MM.1S (cell line): Measurements from ENCODE around the gene YPEL2.

Experiments
- CTCF ChIP-seq: fragments of 300-600 bp; sonication (generic); IDR thresholded peaks from 2 replicates; pipeline ENCODE4 v1.5.1; 2016; ENCODE audit warnings: antibody characterized with exemption, low read length, mixed read lengths
- EZH2 ChIP-seq: fragments of 300-600 bp; sonication (generic); optimal IDR thresholded peaks from 2 replicates; pipeline ENCODE3; 2017; ENCODE audit warnings: low read depth, mild to moderate bottlenecking, antibody characterized with exemption, low read length, mixed read lengths

- TF ChIP-seq CTCF: no peak
- no peak for TF ChIP-seq EZH2
Measured at GRCh38 chr17:59432657-59433056, 101.2 kb downstream of the YPEL2 start.
